Glomerular endothelial cell (primary cell): ENCODE data around the gene PDIK1L. TPM values are rescaled to one million over a fixed set of nuclear protein-coding genes. Genes with fewer than 3 reads are reported as not detected.
"Not testable (repeated sequence)": the region's sequence is repeated elsewhere in the genome, so short reads cannot be mapped to it uniquely, and the experiment has no call there.

Experiments used
- DNase-seq: peaks from one replicate; pipeline ENCODE4 v3.0.0-alpha.2; 2011; ENCODE audit warnings: low read depth, low spot score; ENCODE audit errors: extremely low read depth
- total RNA-seq: library from RNA; depleted of rRNA; stranded (reverse); fragments of >200 nt; gene quantifications from 2 replicates; pipeline ENCODE4 v1.2.3, GENCODE V29; 2015

Gene PDIK1L
- total RNA-seq, 1 donor from 2014 or later = 5.4 TPM

DNA sequence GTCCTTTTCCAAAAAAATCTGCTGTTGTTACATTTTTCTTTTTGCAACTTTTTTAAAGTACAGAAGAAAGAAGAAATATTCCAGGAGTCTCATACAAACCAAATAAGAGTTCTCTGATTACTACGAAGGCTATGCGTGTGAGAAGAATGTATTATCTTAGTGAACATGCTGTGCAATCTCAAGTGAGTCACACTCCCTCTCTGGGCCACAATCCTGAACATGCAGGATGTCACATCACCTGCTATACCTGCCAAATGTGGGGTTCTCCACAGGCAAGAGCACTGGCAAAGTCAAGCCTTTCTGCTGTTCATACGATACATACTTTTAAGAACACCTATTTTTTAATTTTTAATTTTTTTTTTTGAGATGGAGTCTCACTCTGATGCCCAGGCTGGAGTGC, 22.5 kb upstream of the PDIK1L start:
- DNase-seq = no peak

- DNase-seq = no peak
Observed at GRCh38 chr1:26090893-26091292, 20.7 kb upstream of the PDIK1L start.

DNA sequence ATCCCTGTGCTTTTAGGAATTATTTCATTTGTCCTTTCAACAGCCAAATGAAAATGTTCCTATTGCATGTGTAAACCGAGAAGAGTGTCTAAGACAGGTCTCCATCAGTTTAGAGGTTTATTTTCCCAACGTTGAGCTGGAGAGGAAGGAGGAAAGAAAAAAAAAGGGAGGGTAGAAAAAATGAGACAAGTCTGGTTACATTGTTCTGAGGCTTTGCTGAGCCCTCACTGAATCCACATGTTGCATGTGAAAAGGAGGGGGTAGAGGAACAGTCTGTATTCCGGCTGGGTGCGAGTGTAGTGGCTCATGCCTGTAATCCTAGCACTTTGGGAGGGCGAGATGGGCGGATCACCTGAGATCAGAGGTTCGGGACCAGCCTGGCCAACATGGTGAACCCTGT, 19.2 kb upstream of the PDIK1L start:
- DNase-seq = no peak

DNA sequence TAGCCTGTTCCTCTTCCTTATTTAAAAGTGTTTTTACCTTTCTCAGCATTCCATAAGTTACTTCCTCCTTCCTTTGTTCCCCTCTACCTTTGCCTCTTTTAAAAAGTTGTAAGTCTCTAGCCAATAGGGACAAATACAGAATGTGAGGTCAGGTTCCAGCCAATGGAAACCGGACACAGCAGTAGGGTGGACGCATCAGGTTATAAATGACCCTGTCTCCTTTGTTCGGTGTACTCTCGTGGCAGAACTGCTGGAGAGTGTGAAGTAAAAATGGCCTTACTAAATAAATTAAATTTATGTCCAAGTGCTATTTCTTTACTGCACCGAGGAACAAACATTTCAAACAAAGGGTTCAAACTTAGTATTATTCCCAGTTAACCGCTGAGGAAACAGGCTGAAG, 18.1 kb upstream of the PDIK1L start:
- DNase-seq = not testable (repeated sequence)

DNA sequence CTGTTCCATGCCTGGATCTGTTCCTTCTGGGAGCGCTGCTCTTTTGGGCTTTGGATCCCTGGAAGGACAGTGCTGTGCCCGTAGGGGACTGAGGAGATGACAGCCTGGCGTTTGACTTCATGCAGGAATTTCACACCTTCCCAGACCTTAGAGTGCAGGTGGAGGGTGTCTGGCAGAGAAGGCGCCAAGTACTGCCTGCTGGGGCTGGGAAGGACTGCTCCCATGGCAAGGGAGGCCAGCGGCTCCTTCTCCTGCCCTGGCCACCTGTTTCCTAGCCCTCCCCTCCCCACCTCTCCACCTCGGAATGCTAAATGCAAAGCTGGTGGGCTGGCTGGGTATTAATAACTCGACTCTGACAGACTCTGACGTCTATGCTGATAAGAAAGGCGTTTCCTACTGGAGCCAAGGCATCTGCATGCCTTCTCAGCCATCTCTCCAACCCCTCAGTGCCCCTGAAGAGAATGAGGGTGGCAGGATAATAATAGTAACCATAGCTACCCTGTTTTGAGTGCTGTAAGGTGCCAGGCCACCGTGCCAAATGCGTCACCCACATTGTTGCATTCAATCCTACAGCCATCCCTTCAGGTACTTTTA, 17.5 kb upstream of the PDIK1L start:
- DNase-seq = no peak

- no peak for DNase-seq
Observed at GRCh38 chr1:26094677-26095383, 16.8 kb upstream of the PDIK1L start.

- no peak for DNase-seq
Observed at GRCh38 chr1:26096471-26096870, 15.2 kb upstream of the PDIK1L start.

DNA sequence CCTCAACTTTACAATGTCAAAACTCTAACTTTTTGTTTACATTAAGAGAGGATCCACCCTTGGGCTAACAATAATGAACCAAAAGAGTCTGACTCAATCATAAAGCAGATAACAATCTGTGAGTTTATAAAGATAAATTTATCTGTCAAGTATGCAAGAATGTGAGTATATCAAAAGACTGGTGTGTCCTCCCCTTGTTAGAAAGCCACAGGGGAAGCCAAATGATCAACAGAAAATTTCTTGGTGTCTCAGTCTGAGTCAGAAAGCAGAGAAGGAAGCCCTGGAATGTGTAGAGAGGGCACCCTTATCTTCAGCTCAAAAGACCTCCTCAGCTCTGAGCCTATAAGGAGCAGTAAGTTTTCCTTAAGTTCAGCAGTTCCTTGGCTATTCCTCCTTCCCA, 13.9 kb upstream of the PDIK1L start:
- no peak for DNase-seq

- DNase-seq = no peak
Observed at GRCh38 chr1:26098602-26099001, 13.0 kb upstream of the PDIK1L start.

GRCh38 chr1:26099780-26100179, 11.8 kb upstream of the PDIK1L start:
- no peak for DNase-seq

GRCh38 chr1:26100204-26100603, 11.4 kb upstream of the PDIK1L start:
- not testable (repeated sequence) for DNase-seq

- DNase-seq = no peak
Observed at GRCh38 chr1:26102119-26102518, 9.5 kb upstream of the PDIK1L start.

- DNase-seq = no peak
Observed at GRCh38 chr1:26102526-26102925, 9.1 kb upstream of the PDIK1L start.

GRCh38 chr1:26105226-26105548, 6.4 kb upstream of the PDIK1L start:
- not testable (repeated sequence) for DNase-seq

DNA sequence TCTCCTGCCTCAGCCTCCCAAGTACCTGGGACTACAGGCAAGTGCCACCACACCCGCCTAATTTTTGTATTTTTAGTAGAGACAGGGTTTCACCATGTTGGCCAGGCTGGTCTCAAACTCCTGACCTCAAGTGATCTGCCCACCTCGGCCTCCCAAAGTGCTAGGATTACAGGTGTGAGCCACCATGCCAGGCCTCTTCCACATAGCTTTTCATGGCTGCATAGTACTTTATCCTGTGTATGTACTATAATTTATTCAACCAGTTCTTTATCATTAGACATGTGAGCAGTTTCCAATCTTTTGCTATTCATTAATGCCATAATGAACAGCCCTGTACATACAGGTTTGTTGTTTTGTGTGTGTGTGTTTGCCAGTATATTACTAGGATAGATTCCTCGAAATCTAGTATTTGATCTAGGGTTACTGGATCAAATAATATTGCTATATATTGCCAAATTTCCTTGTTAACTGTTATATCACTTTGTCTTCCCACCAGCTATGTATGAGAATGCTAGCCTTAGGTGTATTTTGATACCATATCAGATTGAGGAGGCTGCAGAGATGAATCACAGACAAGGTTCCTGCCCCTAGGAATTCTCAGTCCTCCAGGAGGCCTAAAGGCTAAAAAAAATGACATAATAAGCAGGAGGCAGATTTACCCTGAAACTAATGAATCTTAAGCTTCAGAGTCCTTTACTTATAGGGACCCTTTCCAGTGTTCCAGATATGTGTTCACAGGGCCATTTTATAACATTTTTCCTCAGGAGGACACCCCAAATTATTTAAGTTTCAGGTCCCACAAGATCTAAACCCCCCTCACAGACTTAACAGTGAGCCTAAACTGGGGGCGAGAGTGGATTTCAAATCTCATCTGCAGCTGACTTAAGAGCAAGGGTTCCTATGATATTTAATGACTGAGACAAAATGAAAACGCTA, 2.1 kb upstream of the PDIK1L start:
- no peak for DNase-seq

DNA sequence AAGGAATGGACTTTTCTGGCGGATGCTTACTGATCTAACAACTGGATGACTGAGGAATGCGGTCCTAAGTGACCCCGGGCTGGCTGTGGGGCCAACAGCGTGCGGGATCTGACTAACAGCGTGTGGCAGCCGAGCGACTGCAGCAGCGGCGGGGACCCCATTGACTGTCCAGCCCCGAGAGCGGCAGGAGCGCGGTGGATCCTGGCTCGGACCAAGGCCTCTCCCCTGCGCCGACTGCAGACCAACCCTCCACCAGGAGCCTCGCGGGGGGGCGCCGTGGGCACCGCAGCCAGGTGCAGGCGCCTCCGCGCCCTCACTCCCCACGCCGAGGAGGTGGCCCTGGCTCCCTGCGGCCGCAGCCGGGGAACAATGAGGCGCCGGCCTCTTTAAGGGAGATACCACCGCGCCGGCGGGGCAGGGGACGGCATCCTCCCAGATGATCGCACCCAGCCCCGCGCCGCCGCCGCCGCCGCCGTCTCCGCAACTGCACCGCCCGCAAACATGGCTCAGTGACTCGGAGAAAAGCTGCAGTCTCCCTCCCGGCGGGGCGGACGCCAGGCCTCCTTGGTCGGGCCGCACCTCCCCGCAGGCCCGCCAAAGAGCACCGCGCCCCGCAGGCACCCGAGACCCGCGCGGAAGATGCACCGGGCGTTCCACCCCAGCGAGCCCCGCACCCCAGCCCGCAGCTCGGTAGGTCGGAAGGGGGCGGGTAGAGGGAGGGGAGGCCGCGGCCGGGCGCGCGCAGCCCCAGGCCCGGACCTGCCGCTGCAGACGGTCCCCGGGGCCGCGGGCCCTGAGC, 694 bp upstream of the PDIK1L start:
- DNase-seq = no peak

GRCh38 chr1:26112407-26112775, 767 bp downstream of the PDIK1L start:
- DNase-seq = no peak

DNA sequence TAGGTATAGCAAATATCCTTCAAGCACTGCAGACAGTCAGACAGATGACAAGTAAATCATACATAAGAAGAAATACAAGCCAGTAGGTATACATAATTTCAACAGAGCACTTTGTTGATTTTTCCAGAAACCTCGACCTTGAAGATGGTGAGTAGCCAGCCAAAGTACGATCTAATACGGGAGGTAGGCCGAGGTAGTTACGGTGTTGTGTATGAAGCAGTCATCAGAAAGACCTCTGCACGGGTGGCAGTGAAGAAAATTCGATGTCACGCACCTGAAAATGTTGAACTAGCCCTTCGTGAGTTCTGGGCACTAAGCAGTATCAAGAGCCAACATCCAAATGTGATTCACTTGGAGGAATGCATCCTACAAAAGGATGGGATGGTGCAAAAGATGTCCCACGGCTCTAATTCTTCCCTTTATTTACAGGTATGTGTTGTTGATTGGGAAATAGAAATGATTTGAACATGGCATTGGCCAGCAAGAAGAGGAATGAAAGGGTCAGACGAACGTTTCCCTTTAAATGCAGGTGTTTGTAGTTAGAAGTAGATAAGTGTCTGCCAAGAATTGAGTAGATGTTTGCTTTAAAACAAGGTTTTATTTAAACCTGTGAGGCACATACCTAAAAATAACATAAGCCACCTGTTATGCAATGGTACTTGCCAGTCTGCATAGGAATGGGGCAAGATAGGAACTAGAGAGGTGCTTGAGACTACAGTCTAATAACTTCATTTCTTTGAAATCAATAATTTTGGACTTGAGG, 2.7 kb downstream of the PDIK1L start:
- DNase-seq = no peak

DNA sequence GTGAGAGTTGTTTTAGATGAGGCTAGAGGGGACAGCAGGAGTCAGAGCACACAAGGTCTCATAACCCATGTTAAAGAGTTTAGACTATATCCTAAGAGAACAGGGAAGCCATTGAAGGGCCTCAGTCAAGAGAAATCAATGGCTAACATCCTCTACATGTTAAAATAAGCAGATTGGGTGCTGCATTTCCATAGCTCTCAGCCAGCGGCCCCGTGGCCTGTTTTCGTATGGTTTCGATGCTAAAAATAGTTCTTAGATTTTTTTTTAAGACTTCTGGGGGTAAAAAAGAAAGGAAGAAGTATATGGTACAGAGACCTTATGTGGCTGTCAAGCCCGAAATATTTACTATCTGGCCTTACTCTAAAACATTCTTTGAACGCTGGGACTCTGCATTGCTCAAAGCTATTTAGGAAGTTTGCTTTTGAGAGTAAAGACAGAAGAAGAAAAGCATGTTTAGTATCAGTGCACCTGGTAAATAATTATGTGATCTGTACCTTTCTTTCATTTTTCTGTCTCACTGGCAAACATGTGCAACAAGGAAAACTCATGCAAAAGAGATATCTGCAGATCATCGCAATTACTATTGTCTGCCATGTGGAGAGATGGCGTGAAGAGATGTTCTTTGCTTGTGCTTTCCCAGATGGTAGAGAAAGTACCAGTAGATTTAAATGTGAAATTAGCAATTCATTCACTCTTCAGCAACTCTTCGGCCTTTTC, 8.4 kb downstream of the PDIK1L start:
- DNase-seq = no peak
